HepG2 (cell line): Measurements from ENCODE around the gene HDGFL2. TPM values are rescaled to one million over a fixed set of nuclear protein-coding genes. Genes with fewer than 3 reads are reported as not detected.

Source experiments
- ATAC-seq: fragments of 200-7000 bp; cut with Tn5 transposase; 3 replicates; pipeline ENCODE4 v1.9.1; 2020; ENCODE audit warnings: mild to moderate bottlenecking, moderate library complexity
- BruUV-seq: library from RNA; stranded (reverse); fragments of 400-500 nt; replicated peaks from 2 replicates; lab custom pipeline; 2021; lab: Mats Ljungman, UMichigan
- CTCF ChIA-PET: fragments of 300-600 bp; formaldehyde crosslinking; extraction: SDS; loops from one replicate; lab custom pipeline; 2021; ENCODE audit warnings: low total read pairs, inconsistent platforms, low intra/inter-chr PET ratio; lab: Yijun Ruan, JAX
- POLR2A ChIA-PET: fragments of 350-600 bp; sonication (Branson Sonifier 250); formaldehyde crosslinking; loops from one replicate; lab custom pipeline; 2020; ENCODE audit warnings: antibody characterized with exemption, inconsistent platforms; lab: Yijun Ruan, JAX
- DNase-seq: peaks from one replicate; pipeline ENCODE4 v3.0.0-alpha.2; 2015; ENCODE audit warnings: low spot score
- FAIRE-seq: peaks from 3 replicates; lab custom pipeline; 2011; peaks lifted over from hg19 to GRCh38; lab: Jason Lieb, UNC
- H2AFZ ChIP-seq: one replicate; pipeline ENCODE4 v1.6.1; 2011; ENCODE audit warnings: low read length, inconsistent platforms
- H3K27ac ChIP-seq: fragments of 300-600 bp; 3 replicates; pipeline ENCODE4 v1.8.0; 2011; ENCODE audit warnings: mixed run types, mild to moderate bottlenecking, mixed read lengths, low read length, inconsistent platforms; ENCODE audit not compliant: insufficient read depth; ENCODE audit errors: extremely low read length
- H3K27me3 ChIP-seq, 2 experiments: fragments of 200-600 bp in 1 of 2; 2 replicates in 1 of 2; 3 replicates in 1 of 2; pipeline versions ENCODE4 v1.6.0 to v1.8.0; 2011; ENCODE audit warnings: low read length in 2 of 2, mild to moderate bottlenecking in 2 of 2, moderate library complexity in 2 of 2, inconsistent platforms in 1 of 2; ENCODE audit not compliant: insufficient read depth in 2 of 2, control insufficient read depth in 1 of 2
- H3K36me3 ChIP-seq, 2 experiments: fragments of 200-600 bp in 1 of 2; replicated peaks in 1 of 2; 2 replicates in 1 of 2; 3 replicates in 1 of 2; pipeline versions ENCODE4 v1.5.1 to v1.8.0; 2011; ENCODE audit warnings: low read length in 2 of 2, inconsistent platforms in 1 of 2; ENCODE audit not compliant: insufficient read depth in 2 of 2, control insufficient read depth in 1 of 2
- H3K4me1 ChIP-seq: 2 replicates; pipeline ENCODE4 v1.5.1; 2012; ENCODE audit warnings: low read length, inconsistent platforms; ENCODE audit not compliant: insufficient read depth
- H3K4me2 ChIP-seq: 2 replicates; pipeline ENCODE4 v1.6.0; 2011; ENCODE audit warnings: low read depth, low read length, inconsistent platforms
- H3K4me3 ChIP-seq, 3 experiments: fragments of 200-600 bp in 1 of 3; sonication (generic), shearing (Covaris generic) in 1 of 3; replicated peaks in 1 of 3; 2 replicates each; pipeline ENCODE4 v1.5.1; 2011 to 2016; ENCODE audit warnings: low read length in 3 of 3, inconsistent platforms in 2 of 3, low read depth in 2 of 3, mild to moderate bottlenecking in 2 of 3, control low read depth in 1 of 3, mixed read lengths in 1 of 3; ENCODE audit not compliant: insufficient read depth in 1 of 3
- H3K79me2 ChIP-seq: one replicate; pipeline ENCODE4 v1.6.1; 2011; ENCODE audit warnings: low read length, inconsistent platforms; ENCODE audit not compliant: insufficient read depth
- H3K9ac ChIP-seq: 2 replicates; pipeline ENCODE4 v1.6.0; 2011; ENCODE audit warnings: mild to moderate bottlenecking, low read depth, low read length, inconsistent platforms; ENCODE audit not compliant: insufficient read depth
- H3K9me3 ChIP-seq: 2 replicates; pipeline ENCODE4 v1.5.1; 2012; ENCODE audit warnings: mild to moderate bottlenecking, low read length
- H4K20me1 ChIP-seq: 2 replicates; pipeline ENCODE4 v1.6.0; 2011; ENCODE audit warnings: inconsistent platforms, mild to moderate bottlenecking, low read length, moderate library complexity; ENCODE audit not compliant: insufficient read depth
- CTCF ChIP-seq: sonication (generic); formaldehyde crosslinking; IDR thresholded peaks from 2 replicates; pipeline ENCODE4 v1.5.0; 2020; ENCODE audit warnings: mild to moderate bottlenecking, missing genetic modification reagents, moderate library complexity
- ESRRA ChIP-seq: sonication (generic); formaldehyde crosslinking; IDR thresholded peaks from 2 replicates; pipeline ENCODE4 v1.5.1; 2020; ENCODE audit warnings: mild to moderate bottlenecking, low read depth, missing genetic modification reagents
- JDP2 ChIP-seq: sonication (generic); formaldehyde crosslinking; IDR thresholded peaks from 2 replicates; pipeline ENCODE4 v1.8.1; 2022; ENCODE audit warnings: missing genetic modification reagents, borderline replicate concordance
- PAX8 ChIP-seq: sonication (generic); formaldehyde crosslinking; IDR thresholded peaks from 2 replicates; pipeline ENCODE4 v1.8.0; 2022; ENCODE audit warnings: mild to moderate bottlenecking, missing genetic modification reagents, borderline replicate concordance
- STAG1 ChIP-seq: sonication (generic); formaldehyde crosslinking; IDR thresholded peaks from 2 replicates; pipeline ENCODE4 v1.4.0; 2020; ENCODE audit warnings: missing genetic modification reagents
- STAT5B ChIP-seq: sonication (generic); formaldehyde crosslinking; IDR thresholded peaks from 2 replicates; pipeline ENCODE4 v1.4.0; 2020; ENCODE audit warnings: missing genetic modification reagents
- ZNF274 ChIP-seq: sonication (generic); formaldehyde crosslinking; IDR thresholded peaks from 2 replicates; pipeline ENCODE4 v1.5.1; 2020; ENCODE audit warnings: mild to moderate bottlenecking, missing genetic modification reagents
- ZNF460 ChIP-seq: sonication (generic); formaldehyde crosslinking; IDR thresholded peaks from 2 replicates; pipeline ENCODE4 v1.5.1; 2020; ENCODE audit warnings: missing genetic modification reagents, mild to moderate bottlenecking, borderline replicate concordance
- ZNF543 ChIP-seq: sonication (generic); formaldehyde crosslinking; IDR thresholded peaks from 2 replicates; pipeline ENCODE4 v1.4.0; 2020; ENCODE audit warnings: mild to moderate bottlenecking, missing genetic modification reagents
- ZNF720 ChIP-seq: sonication (generic); formaldehyde crosslinking; IDR thresholded peaks from 2 replicates; pipeline ENCODE4 v1.4.0; 2020; ENCODE audit warnings: missing genetic modification reagents
- ZSCAN31 ChIP-seq: sonication (generic); formaldehyde crosslinking; IDR thresholded peaks from 2 replicates; pipeline ENCODE4 v1.5.0; 2020; ENCODE audit warnings: low read depth, mild to moderate bottlenecking, missing genetic modification reagents
- WGBS: methylation state at CpG from one replicate; pipeline ENCODE4 v1.1.6; 2017; ENCODE audit warnings: low lambda C conversion rate; 5-methylcytosine and 5-hydroxymethylcytosine counted together
- in situ Hi-C: cut with HindIII; loops from 2 replicates; pipeline ENCODE4 v1.10.0; 2017; ENCODE audit warnings: low pct_unique_long_range_greater_than_20kb; ENCODE audit not compliant: extremely low pct_ligation_motif_present
- intact Hi-C: fragments of 100-400 bp; cut with micrococcal nuclease; formaldehyde crosslinking; loops from one replicate; pipeline ENCODE4 v1.10.0; 2022; ENCODE audit not compliant: unreplicated experiment
- polyA plus RNA-seq, 8 experiments: library from polyadenylated mRNA; depleted of rRNA in 3 of 8; stranded (reverse) in 7 of 8; unstranded in 1 of 8; fragments of >200 nt; fragmentation: Illumina TruSeq in 4 of 8; extraction: Trizol in 4 of 8; gene quantifications; 2 replicates each; pipeline versions ENCODE4 v1.2.1 to v1.2.3, GENCODE V29; 2011 to 2016; ENCODE audit warnings: low read depth in 4 of 8, missing spikeins in 1 of 8, mixed read lengths in 1 of 8; ENCODE audit not compliant: insufficient read depth in 1 of 8
- total RNA-seq, 5 experiments: library from RNA; depleted of rRNA; stranded (reverse); fragments of >200 nt; fragmentation: Illumina TruSeq; extraction: Trizol; gene quantifications; 2 replicates each; pipeline ENCODE4 v1.2.3, GENCODE V29; 2016; ENCODE audit warnings: low read depth in 1 of 5

HDGFL2 gene
- total and polyA plus RNA-seq, 2 of the 13 experiments (the other 11 are each of a cell fraction or from before 2014, with no cell fraction given) = 20.0 to 51.1 TPM

DNA sequence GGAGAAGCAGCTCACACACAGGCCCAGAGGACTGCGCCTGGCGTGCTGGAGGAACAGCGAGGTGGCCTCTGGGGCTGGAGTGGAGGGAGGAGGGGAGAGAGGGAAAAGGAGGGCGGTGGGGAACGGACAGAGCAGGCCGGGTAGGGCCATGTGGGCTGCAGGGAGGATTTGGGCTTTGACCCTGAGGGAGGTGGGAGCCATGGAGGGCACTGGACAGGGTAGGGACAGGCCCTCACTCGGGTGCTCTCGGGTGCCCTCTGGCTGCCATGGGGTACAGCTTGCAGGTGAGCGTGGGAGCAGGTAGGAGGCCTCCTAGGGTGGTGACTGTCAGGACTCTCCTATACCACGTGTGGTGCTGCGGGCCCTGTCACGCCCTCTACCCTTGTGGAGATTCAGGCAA is 23.4 kb downstream of the HDGFL2 start:
- DNase-seq (no peak), ATAC-seq (peak; percentile 68), FAIRE-seq (no peak)
- Histone ChIP-seq H3K9ac (no peak overlapping the region), H3K27me3 (no peaks in the 10 kb centered on the region; a peak in 1 of 5 replicates), H3K4me3 (no peak overlapping the region), H3K36me3 (peaks cover 30 to 60% of the 10 kb centered on the region in 2 experiments), H3K27ac (no peak overlapping the region), H2AFZ (no peak overlapping the region), H3K4me2 (no peak overlapping the region), H3K4me1 (no peaks in the 10 kb centered on the region), H4K20me1 (no peaks in the 10 kb centered on the region), H3K79me2 (no peaks in the 10 kb centered on the region), H3K9me3 (no peaks in the 10 kb centered on the region)
- in situ Hi-C loops = no loop called here
- TF ChIP-seq STAG1 = peak; percentile 25; the same call in 1 of the 2 replicates
- no peak for TF ChIP-seq STAT5B (CRISPR knock-in tag)
- peak; percentile 47 for TF ChIP-seq CTCF (CRISPR knock-in tag)
- BruUV-seq = no TSS peak
- 97% methylated on average over 6 of the region's 12 CpGs for WGBS
- intact Hi-C loops = no loop called here
- CTCF ChIA-PET = no interaction called here
- POLR2A ChIA-PET = no interaction called here

GRCh38 chr19:4496304-4496703 is 24.2 kb downstream of the HDGFL2 start:
- no TSS peak for BruUV-seq
- Histone ChIP-seq H3K36me3 (peaks cover 30 to 66% of the 10 kb centered on the region in 2 experiments), H3K9ac (no peak overlapping the region), H3K4me1 (no peaks in the 10 kb centered on the region), H2AFZ (no peak overlapping the region), H3K9me3 (no peaks in the 10 kb centered on the region), H4K20me1 (no peaks in the 10 kb centered on the region), H3K27me3 (no peaks in the 10 kb centered on the region; a peak in 1 of 5 replicates), H3K27ac (no peak overlapping the region), H3K79me2 (no peaks in the 10 kb centered on the region), H3K4me3 (no peak overlapping the region), H3K4me2 (no peak overlapping the region)
- FAIRE-seq (no peak), ATAC-seq (no peak), DNase-seq (no peak)
- WGBS = no CpG with 5 or more reads among the region's 18 CpGs
- CTCF ChIA-PET = no interaction called here
- TF ChIP-seq ZNF543 (no peak), ZNF720 (no peak), ZNF274 (no peak), PAX8 (CRISPR knock-in tag) (no peak), JDP2 (no peak), ZNF460 (CRISPR knock-in tag) (no peak), ZSCAN31 (no peak), ESRRA (no peak)
- POLR2A ChIA-PET = no interaction called here
- in situ Hi-C loops (no loop called here), intact Hi-C loops (no loop called here)
